ENCODE measurements around the gene BTC. TPM values are rescaled to one million over a fixed set of nuclear protein-coding genes. Genes with fewer than 3 reads are reported as not detected.

Gene BTC
- polyA plus RNA-seq, 1 donor from 2014 or later: not detected

Other genes with a start within 250 kb of the BTC start
- 1.3 TPM in 2 replicates for gene PARM1, start 138.6 kb upstream of the BTC start, polyA plus RNA-seq

Measured in neural cell (in vitro differentiated cells).